ENCODE results near the gene TMEM218.
"Not testable (repeated sequence)": the region's sequence is repeated elsewhere in the genome, so short reads cannot be mapped to it uniquely, and the experiment has no call there.

TMEM218 gene

DNA sequence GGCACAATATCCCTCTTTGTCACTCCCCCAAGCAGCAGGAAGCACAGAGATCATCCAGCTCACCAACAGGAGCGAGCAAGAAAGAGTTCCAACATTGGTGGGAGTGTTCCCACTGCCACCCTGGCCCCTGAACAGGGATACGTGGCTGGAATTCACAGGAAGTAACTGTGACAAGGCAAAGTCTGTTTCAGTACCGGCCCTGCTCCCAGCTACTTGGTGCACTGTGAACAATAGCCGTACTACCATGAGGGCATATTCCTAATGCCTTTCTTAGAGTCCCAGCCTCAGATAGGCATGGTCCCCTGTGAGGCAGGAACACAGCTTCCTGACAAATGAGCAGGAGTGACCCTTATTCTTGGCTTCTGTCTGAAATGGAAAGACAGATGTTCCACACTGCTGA is 50.1 kb downstream of the TMEM218 start:
- H3K9ac ChIP-seq (ENCODE audit: low read depth, low read length) = no peak overlapping the region
- no peaks in the 10 kb centered on the region for H3K36me3 ChIP-seq (ENCODE audit: insufficient read depth, low read depth, low read length)
- peaks cover 59% of the 10 kb centered on the region for H3K27me3 ChIP-seq (ENCODE audit: insufficient read depth, low read length)

DNA sequence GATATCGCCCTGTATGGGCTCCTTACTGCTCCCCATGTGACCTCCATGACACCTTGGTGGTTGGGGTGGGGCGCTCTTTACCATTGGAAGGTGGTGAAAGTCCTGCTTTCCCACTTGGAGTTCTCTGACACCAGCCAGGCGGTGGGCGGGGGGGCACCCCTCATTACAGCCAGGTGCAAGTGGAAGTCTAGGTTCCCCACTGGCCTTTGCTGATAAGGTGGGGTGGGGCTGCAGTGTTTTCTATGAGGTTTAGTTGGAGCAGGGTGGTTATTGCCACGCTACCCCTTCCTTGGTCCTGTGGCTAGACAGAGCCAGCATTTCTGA is 53.8 kb downstream of the TMEM218 start:
- Histone ChIP-seq H3K27me3 (ENCODE audit: insufficient read depth, low read length) (peaks cover 24% of the 10 kb centered on the region), H3K4me3 (ENCODE audit: low read length) (no peak overlapping the region), H3K27ac (ENCODE audit: low read length) (no peak overlapping the region), H3K9me3 (ENCODE audit: insufficient read depth, low read depth, low read length) (no peaks in the 10 kb centered on the region), H3K9ac (ENCODE audit: low read depth, low read length) (no peak overlapping the region), H3K4me1 (ENCODE audit: insufficient read depth, low read length) (no peaks in the 10 kb centered on the region), H3K36me3 (ENCODE audit: insufficient read depth, low read depth, low read length) (no peaks in the 10 kb centered on the region)

More for the DNA sequence above, 50.1 kb downstream of the TMEM218 start:
- Histone ChIP-seq H3K27ac (ENCODE audit: low read length) (no peak overlapping the region), H3K9me3 (ENCODE audit: insufficient read depth, low read depth, low read length) (no peaks in the 10 kb centered on the region), H3K4me1 (ENCODE audit: insufficient read depth, low read length) (no peaks in the 10 kb centered on the region), H3K4me3 (ENCODE audit: low read length) (no peak overlapping the region)

DNA sequence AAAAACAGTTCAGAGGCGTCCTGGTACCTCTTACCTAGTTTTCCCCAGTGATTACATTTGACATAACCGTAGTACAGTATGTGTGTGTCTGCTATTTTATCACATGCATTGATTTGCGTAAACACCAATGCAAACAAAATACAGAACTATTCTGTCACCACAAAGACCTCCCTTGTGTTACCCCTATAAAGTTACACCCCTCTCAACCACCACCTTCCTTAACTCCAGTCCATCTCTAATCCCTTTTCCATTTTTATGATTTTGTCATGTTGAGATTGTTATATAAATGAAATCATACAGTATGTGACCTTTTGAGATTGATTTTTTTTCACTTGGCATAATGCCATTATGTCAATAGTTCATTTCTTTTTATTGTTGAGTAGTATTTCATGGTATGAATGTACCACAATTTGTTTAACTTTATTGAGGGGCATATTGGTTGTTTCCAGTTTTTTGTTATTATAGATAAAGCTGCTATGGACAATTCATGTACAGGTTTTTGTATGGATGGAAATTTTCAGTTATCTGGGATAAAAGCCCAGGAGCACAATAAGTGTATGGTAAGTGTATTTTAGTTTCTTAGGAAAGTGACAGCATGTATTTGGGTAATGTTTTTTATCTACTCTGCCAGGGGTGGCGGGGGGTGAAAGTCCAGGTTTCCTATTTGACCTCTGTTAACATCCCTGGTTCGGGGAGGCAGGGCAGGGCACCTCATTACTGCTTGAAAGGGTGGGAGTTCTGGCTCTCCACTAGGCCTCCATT is 54.3 kb downstream of the TMEM218 start:
- H3K36me3 ChIP-seq (ENCODE audit: insufficient read depth, low read depth, low read length) = no peaks in the 10 kb centered on the region
- peaks cover 18% of the 10 kb centered on the region for H3K27me3 ChIP-seq (ENCODE audit: insufficient read depth, low read length)
- no peak overlapping the region for H3K27ac ChIP-seq (ENCODE audit: low read length)
- no peak overlapping the region for H3K9ac ChIP-seq (ENCODE audit: low read depth, low read length)
- H3K4me3 ChIP-seq (ENCODE audit: low read length) = no peak overlapping the region
- no peaks in the 10 kb centered on the region for H3K9me3 ChIP-seq (ENCODE audit: insufficient read depth, low read depth, low read length)
- no peaks in the 10 kb centered on the region for H3K4me1 ChIP-seq (ENCODE audit: insufficient read depth, low read length)

DNA sequence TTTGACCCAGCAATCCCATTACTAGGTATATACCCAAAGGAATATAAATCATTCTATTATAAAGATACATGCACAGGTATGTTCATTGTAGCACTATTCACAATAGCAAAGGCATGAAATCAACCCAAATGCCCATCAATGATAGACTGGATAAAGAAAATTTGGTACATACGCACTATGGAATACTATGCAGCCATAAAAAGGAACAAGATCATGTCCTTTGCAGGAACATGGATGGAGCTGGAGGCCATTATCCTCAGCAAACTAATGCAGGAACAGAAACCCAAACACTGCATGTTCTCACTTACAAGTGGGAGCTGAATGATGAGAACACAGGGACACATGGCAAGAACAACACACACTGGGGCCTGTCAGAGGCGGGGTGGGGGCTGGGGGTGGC is 55.3 kb downstream of the TMEM218 start:
- not testable (repeated sequence) for H3K4me3 ChIP-seq (ENCODE audit: low read length); H3K9me3 ChIP-seq (ENCODE audit: insufficient read depth, low read depth, low read length); H3K27ac ChIP-seq (ENCODE audit: low read length); H3K9ac ChIP-seq (ENCODE audit: low read depth, low read length); H3K36me3 ChIP-seq (ENCODE audit: insufficient read depth, low read depth, low read length); H3K4me1 ChIP-seq (ENCODE audit: insufficient read depth, low read length); H3K27me3 ChIP-seq (ENCODE audit: insufficient read depth, low read length)

DNA sequence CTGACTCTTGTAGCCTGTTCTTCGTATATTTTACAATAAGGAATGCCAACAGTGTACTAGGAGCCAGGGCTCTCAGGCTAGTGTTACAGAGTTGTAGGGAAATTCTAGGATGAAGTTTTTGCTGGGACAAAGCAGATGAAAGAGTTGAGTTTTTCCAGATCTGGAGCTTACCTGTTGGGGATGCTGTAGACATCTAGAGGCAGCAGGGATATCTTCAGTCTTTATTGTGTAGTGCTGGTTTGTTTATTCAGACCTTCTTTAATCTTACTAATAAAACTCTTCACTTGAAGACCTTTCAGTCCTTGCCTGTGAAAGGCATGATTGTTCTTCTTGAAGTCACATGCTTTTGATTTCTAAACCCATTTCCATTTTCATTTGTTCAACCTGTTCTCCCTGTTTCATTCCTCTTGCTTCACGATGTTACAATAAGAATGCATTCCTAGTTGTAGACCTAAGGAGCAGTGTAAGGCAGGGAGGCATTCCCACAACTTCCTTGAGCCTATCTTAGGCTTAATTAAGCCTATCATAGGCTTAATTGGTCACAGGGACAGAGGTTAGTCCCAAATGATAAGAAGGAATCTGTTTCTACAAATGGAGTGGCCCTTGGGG is 56.2 kb downstream of the TMEM218 start:
- Histone ChIP-seq H3K36me3 (ENCODE audit: insufficient read depth, low read depth, low read length) (no peaks in the 10 kb centered on the region), H3K27me3 (ENCODE audit: insufficient read depth, low read length) (no peaks in the 10 kb centered on the region), H3K27ac (ENCODE audit: low read length) (no peak overlapping the region), H3K9me3 (ENCODE audit: insufficient read depth, low read depth, low read length) (no peaks in the 10 kb centered on the region), H3K4me1 (ENCODE audit: insufficient read depth, low read length) (no peaks in the 10 kb centered on the region), H3K9ac (ENCODE audit: low read depth, low read length) (no peak overlapping the region), H3K4me3 (ENCODE audit: low read length) (no peak overlapping the region)

DNA sequence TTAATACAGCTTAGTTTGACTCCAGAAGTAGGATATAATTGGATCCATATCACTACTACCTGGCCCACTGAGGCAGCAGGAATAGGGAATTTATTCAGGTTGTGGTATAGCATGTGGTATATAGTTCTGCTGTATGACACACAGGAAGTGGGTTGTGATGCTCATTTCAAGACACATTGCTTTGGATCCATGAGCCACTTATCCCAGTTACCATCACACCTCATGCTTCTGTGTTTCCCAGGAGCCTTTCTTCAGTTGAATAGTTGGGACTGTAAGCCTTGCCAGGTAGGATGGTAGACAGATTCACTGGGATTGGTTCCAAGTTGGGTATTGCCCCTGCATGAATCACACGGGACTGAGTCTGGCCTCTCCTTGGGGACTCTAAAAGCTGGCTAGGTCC is 58.3 kb downstream of the TMEM218 start:
- Histone ChIP-seq H3K36me3 (ENCODE audit: insufficient read depth, low read depth, low read length) (no peaks in the 10 kb centered on the region), H3K4me1 (ENCODE audit: insufficient read depth, low read length) (no peaks in the 10 kb centered on the region), H3K4me3 (ENCODE audit: low read length) (no peak overlapping the region), H3K9ac (ENCODE audit: low read depth, low read length) (no peak overlapping the region), H3K27ac (ENCODE audit: low read length) (no peak overlapping the region), H3K9me3 (ENCODE audit: insufficient read depth, low read depth, low read length) (no peaks in the 10 kb centered on the region), H3K27me3 (ENCODE audit: insufficient read depth, low read length) (no peaks in the 10 kb centered on the region)

DNA sequence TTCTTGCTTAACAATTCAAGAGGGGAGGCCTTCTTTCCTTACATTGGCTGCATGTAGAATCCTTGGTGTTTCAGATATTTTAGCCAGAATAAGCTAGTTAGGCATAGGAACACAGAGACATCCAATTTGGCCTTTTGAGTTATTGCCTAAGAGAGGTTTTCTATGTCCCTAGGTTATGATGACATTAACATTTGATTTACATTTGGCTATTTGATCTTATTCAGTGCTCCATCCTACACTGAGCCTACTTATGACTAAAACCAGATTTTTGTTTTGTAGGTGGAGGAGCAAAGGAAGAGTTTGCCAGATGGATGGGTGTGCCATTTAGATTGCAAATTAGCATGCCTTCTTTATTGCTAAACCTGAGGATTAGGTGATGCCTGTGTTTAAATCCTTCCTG is 59.4 kb downstream of the TMEM218 start:
- Histone ChIP-seq H3K4me3 (ENCODE audit: low read length) (no peak overlapping the region), H3K36me3 (ENCODE audit: insufficient read depth, low read depth, low read length) (no peaks in the 10 kb centered on the region), H3K27ac (ENCODE audit: low read length) (no peak overlapping the region), H3K4me1 (ENCODE audit: insufficient read depth, low read length) (no peaks in the 10 kb centered on the region), H3K9ac (ENCODE audit: low read depth, low read length) (no peak overlapping the region), H3K27me3 (ENCODE audit: insufficient read depth, low read length) (no peaks in the 10 kb centered on the region), H3K9me3 (ENCODE audit: insufficient read depth, low read depth, low read length) (no peaks in the 10 kb centered on the region)

DNA sequence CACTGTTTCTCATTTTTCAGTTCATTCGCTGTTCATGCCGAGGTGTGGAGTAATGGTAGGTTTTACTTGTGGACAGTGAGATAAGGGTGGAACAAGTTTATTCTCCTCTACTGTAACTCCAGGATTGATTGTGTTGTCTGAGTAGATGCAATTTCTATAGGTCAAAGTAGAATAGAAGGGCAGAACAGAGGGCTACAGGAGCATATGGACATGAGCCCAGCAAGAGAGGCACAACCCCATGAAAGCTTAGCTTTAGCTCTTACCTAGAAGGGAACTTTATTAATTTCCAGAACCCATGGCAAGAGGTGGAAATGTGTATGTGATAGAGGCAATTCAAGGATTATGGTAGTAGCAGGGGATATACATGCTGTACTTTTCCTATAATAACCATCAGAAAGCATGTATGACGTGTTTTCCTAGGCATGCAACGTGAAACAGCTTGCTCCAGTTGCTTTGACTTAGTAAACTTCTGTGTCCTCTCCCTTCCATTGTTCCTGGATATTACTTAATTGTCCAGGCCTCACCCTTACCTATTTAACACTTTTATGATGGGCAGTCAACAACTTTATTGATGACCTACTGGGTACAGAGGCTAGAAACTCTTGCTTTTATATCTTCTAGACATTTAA is 62.1 kb downstream of the TMEM218 start:
- Histone ChIP-seq H3K27ac (ENCODE audit: low read length) (no peak overlapping the region), H3K4me1 (ENCODE audit: insufficient read depth, low read length) (no peaks in the 10 kb centered on the region), H3K9me3 (ENCODE audit: insufficient read depth, low read depth, low read length) (peaks cover 4% of the 10 kb centered on the region; the same call in 1 of the 2 replicates), H3K9ac (ENCODE audit: low read depth, low read length) (no peak overlapping the region), H3K27me3 (ENCODE audit: insufficient read depth, low read length) (no peaks in the 10 kb centered on the region), H3K36me3 (ENCODE audit: insufficient read depth, low read depth, low read length) (no peaks in the 10 kb centered on the region), H3K4me3 (ENCODE audit: low read length) (no peak overlapping the region)
